Measurements from ENCODE around the gene MUTYH. TPM values are rescaled to one million over a fixed set of nuclear protein-coding genes. Genes with fewer than 3 reads are reported as not detected.
"Not testable (repeated sequence)": the region's sequence is repeated elsewhere in the genome, so short reads cannot be mapped to it uniquely, and the experiment has no call there.

MUTYH gene
- total RNA-seq (10 to 100 TPM; 26.8 to 31.5 TPM), polyA plus RNA-seq (ENCODE audit: insufficient read depth, low read depth, low replicate concordance) (15.1 TPM)
- long read RNA-seq, donor 1, partial matches to known transcripts = 0 of 8 reads
- long read RNA-seq, donor 1, other reads (novel, unspliced or antisense) = 0 of 8 reads
- long read RNA-seq, donor 2, partial matches to known transcripts = 0 of 4 reads
- long read RNA-seq, donor 2, other reads (novel, unspliced or antisense) = 0 of 4 reads

- Histone ChIP-seq H3K27ac (peak within 1 kb of the TSS; percentile 90 to 91), H3K9me3 (no peaks in the 10 kb centered on the region), H3K36me3 (ENCODE audit: low read depth, missing control alignments) (no peaks in the 10 kb centered on the region), H3K4me1 (peaks cover 16% of the 10 kb centered on the region), H3K27me3 (no peaks in the 10 kb centered on the region), H3K4me3 (peak within 1 kb of the TSS; percentile 71 to 82)
- DNase-seq = peak; percentile 93
- intact Hi-C loops (cut with DNase I; ENCODE audit: low total_unique reads) = no loop called here
- WGBS, 2 donors = 1 to 2% methylated on average over 8 to 66 of the region's 70 CpGs
- peak; percentile 37 for TF ChIP-seq POLR2A (IDR thresholded peaks at IDR 0.05)
- no peak for TF ChIP-seq CTCF (IDR thresholded peaks at IDR 0.05)
Observed at GRCh38 chr1:45339789-45340558, at the start of gene MUTYH, which contains the start of gene TOE1. Gene MUTYH, minus strand, starts transcription at chr1:45340440. Its CDS starts 5,935 bp downstream, at chr1:45334505. Gene TOE1, plus strand, starts transcription at chr1:45340170. Its CDS starts 83 bp downstream, at chr1:45340253.

- intact Hi-C loops (cut with DNase I; ENCODE audit: low total_unique reads) = no loop called here
- 89 to 100% methylated on average over 3 of the region's 3 CpGs for WGBS, 2 donors
Observed at GRCh38 chr1:45386219-45386618, 46.0 kb upstream of the MUTYH start.

GRCh38 chr1:45385302-45385701, 45.1 kb upstream of the MUTYH start:
- Histone ChIP-seq H3K27ac (no peak overlapping the region), H3K36me3 (ENCODE audit: low read depth, missing control alignments) (no peaks in the 10 kb centered on the region), H3K4me3 (no peak overlapping the region), H3K9me3 (no peaks in the 10 kb centered on the region), H3K4me1 (no peaks in the 10 kb centered on the region), H3K27me3 (no peaks in the 10 kb centered on the region)
- DNase-seq = no peak
- 92 to 98% methylated on average over 3 of the region's 3 CpGs for WGBS, 2 donors
- intact Hi-C loops (cut with DNase I; ENCODE audit: low total_unique reads) = no loop called here
- TF ChIP-seq POLR2A (IDR thresholded peaks at IDR 0.05) (no peak), CTCF (IDR thresholded peaks at IDR 0.05) (no peak)

More at GRCh38 chr1:45386219-45386618, 46.0 kb upstream of the MUTYH start:
- Histone ChIP-seq H3K27ac (no peak overlapping the region), H3K27me3 (no peaks in the 10 kb centered on the region), H3K9me3 (no peaks in the 10 kb centered on the region), H3K4me3 (no peak overlapping the region), H3K4me1 (no peaks in the 10 kb centered on the region), H3K36me3 (ENCODE audit: low read depth, missing control alignments) (no peaks in the 10 kb centered on the region)
- TF ChIP-seq CTCF (IDR thresholded peaks at IDR 0.05) (no peak), POLR2A (IDR thresholded peaks at IDR 0.05) (no peak)
- no peak for DNase-seq

- 81 to 99% methylated on average over 4 of the region's 4 CpGs for WGBS, 2 donors
Observed at GRCh38 chr1:45384213-45384612, 44.0 kb upstream of the MUTYH start.

GRCh38 chr1:45383191-45383590, 43.0 kb upstream of the MUTYH start:
- Histone ChIP-seq H3K9me3 (no peaks in the 10 kb centered on the region), H3K36me3 (ENCODE audit: low read depth, missing control alignments) (no peaks in the 10 kb centered on the region), H3K4me3 (no peak overlapping the region), H3K27me3 (no peaks in the 10 kb centered on the region), H3K4me1 (no peaks in the 10 kb centered on the region), H3K27ac (no peak overlapping the region)
- DNase-seq = no peak
- WGBS, 2 donors = 72 to 76% methylated on average over 1 of the region's 1 CpG
- intact Hi-C loops (cut with DNase I; ENCODE audit: low total_unique reads) = no loop called here
- TF ChIP-seq POLR2A (IDR thresholded peaks at IDR 0.05) (no peak), CTCF (IDR thresholded peaks at IDR 0.05) (no peak)

More at GRCh38 chr1:45384213-45384612, 44.0 kb upstream of the MUTYH start:
- H3K27ac ChIP-seq; H3K4me1 ChIP-seq; DNase-seq; H3K36me3 ChIP-seq (ENCODE audit: low read depth, missing control alignments); H3K27me3 ChIP-seq; H3K4me3 ChIP-seq; intact Hi-C loops (cut with DNase I; ENCODE audit: low total_unique reads); H3K9me3 ChIP-seq: not testable (repeated sequence)
